Choroid plexus epithelial cell (primary cell): Measurements from ENCODE around the gene MASTL.

Source experiments
- DNase-seq: peaks from one replicate; pipeline ENCODE4 v3.0.0-alpha.2; 2010; ENCODE audit warnings: low read depth
- H3K4me3 ChIP-seq: 2 replicates; pipeline ENCODE4 v1.5.1; 2011; ENCODE audit warnings: low read depth, mild to moderate bottlenecking, control low read depth, low read length, moderate library complexity
- TF ChIP-seq, protein P1 (sequence below): conservative IDR thresholded peaks from 2 replicates; pipeline ENCODE4 v1.5.1; 2011; ENCODE audit warnings: low read depth, mild to moderate bottlenecking, control low read depth, inconsistent platforms, low read length, moderate library complexity

The MASTL gene

GRCh38 chr10:27223964-27224363 lies 68.8 kb downstream of the MASTL start:
- H3K4me3 ChIP-seq: no peak overlapping the region
- peak; percentile 61 for DNase-seq
- TF ChIP-seq, protein P1, sequence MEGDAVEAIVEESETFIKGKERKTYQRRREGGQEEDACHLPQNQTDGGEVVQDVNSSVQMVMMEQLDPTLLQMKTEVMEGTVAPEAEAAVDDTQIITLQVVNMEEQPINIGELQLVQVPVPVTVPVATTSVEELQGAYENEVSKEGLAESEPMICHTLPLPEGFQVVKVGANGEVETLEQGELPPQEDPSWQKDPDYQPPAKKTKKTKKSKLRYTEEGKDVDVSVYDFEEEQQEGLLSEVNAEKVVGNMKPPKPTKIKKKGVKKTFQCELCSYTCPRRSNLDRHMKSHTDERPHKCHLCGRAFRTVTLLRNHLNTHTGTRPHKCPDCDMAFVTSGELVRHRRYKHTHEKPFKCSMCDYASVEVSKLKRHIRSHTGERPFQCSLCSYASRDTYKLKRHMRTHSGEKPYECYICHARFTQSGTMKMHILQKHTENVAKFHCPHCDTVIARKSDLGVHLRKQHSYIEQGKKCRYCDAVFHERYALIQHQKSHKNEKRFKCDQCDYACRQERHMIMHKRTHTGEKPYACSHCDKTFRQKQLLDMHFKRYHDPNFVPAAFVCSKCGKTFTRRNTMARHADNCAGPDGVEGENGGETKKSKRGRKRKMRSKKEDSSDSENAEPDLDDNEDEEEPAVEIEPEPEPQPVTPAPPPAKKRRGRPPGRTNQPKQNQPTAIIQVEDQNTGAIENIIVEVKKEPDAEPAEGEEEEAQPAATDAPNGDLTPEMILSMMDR: peak; percentile 68

- no peak overlapping the region for H3K4me3 ChIP-seq
- no peak for DNase-seq
- TF ChIP-seq, protein P1: no peak
Observed at GRCh38 chr10:27225011-27225590, 69.9 kb downstream of the MASTL start.

DNA sequence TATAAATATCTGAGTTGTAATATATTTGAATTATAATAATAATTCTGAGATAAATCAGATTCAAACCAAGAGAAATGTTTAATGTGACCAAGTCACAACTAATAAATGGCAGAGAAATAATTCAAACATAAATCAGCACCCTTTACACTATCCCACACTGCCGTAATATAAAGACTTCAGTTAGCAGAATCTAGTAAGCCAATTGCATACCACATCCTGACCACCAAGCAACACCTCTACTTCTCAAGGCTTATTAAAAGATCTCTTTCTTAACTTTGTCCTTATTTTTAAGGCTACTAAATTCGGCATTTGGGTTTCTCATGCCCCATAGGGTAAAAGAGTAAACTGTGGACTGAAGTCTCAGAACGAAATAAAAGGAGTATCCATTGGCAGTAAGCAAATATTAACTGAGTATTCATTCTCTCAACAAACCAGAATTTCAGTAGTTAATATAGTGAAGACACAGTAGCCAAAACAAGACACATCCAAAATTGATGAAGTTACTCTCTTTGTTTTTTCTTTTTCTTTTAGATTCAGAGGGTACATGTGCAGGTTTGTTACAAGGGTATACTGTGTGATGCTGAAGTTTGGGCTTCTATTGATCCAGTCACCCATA lies 70.6 kb downstream of the MASTL start:
- DNase-seq: no peak
- no peak overlapping the region for H3K4me3 ChIP-seq
- TF ChIP-seq, protein P1: no peak

DNA sequence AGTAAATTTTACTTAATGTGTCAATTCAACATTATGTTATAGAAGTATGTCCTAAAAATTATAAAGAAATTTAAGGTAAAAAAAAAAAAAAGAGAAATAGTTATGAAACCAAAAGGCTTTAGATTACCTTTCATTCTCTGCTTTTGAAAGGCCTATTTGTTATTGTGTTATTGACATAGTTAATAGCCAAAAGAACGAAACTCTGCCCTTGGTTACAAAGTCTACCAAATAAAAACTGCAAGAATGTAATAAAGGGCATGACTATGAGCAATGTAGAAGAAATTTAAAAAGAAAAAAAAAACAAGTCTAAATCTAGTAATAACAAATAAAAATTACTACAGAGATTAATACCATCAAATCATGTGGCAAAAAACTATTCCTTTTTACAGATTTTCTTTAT lies 74.9 kb downstream of the MASTL start:
- H3K4me3 ChIP-seq: no peak overlapping the region
- no peak for DNase-seq
- TF ChIP-seq, protein P1: no peak

- no peak overlapping the region for H3K4me3 ChIP-seq
- TF ChIP-seq, protein P1: no peak
- DNase-seq: no peak
Observed at GRCh38 chr10:27235706-27236105, 80.6 kb downstream of the MASTL start.
